GM21360 (cell line): ENCODE results near the gene CD8B.
A peak's percentile ranks its signal among the peaks of the same experiment; 100 is the strongest.

ENCODE experiments used
- ATAC-seq: cut with Tn5 transposase; IDR thresholded peaks from one replicate; pipeline ENCODE4 v1.9.1; 2021; ENCODE audit warnings: mild to moderate bottlenecking, moderate library complexity; ENCODE audit not compliant: unreplicated experiment

The CD8B gene

GRCh38 chr2:86806059-86806857, 55.4 kb downstream of the CD8B start:
- no peak for ATAC-seq

DNA sequence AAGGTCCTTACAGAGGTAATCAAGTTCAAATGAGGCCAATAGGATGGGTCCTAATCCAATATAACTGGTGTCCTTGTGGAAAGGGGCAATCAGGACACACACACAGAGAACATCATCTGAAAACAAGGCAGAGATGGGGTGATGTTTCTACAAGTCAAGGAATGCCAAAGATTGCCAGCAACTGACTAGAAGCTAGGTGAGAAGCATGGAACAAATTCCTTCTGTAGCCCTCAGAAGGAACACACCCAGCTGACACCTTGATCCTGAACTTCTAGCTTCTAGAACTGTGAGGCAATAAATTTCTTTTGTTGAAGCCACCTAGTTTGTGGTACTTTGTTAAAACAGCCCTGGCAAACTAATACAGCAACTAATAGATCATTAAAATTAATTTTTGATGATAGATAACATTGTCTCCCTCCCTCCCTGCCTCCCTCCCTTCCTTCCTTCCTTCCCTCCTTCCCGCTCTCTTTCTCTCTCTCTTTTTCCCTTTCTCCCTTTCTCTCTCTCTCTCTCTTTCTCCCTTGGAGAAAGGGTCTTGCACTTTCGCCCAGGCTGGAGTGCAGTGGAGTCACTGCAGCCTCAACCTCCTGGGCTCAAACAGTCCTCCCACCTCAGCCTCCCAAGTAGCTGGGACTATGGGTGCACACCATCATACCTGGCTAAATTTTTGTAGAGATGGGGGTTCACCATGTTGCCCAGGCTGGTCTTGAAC, 60.7 kb downstream of the CD8B start:
- no peak for ATAC-seq

GRCh38 chr2:86794861-86795260, 66.8 kb downstream of the CD8B start:
- no peak for ATAC-seq

DNA sequence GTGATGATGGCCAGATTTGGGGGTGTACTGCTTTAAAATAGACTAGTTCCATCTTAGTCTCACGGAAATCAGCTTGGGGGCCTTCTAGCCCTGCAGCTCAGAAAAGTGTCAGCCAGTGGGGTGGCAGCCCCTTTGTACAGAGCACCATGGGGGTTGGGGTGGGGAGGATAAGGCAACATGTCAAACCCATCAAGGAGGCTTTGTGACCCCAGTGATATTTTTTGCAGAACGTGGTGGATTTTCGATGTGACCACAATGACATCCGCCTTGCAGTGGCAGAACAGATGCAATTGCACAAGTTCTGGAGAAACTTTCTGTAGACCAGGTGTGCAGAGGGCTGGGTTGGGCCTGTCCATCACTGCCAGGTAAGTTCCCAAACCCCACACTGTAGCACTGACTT, 67.9 kb downstream of the CD8B start:
- no peak for ATAC-seq

DNA sequence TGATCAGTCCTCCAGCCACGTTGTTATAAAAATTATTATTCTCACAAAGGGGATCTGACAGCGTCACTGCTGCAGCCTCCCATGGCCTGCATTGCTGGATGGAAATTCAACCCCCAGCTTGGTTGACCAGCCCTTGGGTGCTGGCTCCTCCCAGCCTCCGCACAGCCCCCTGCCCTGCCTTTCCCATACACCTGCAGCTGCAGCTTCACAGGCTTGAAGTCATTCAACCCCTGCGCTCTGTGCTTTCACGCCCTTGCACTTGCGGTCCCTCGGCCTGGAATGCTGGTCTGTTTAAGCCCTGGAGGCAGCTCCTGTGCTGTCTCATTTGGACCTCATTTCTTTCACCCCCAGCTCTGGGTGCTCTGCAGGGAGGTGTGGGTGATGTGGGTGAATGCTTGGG, 70.1 kb downstream of the CD8B start:
- ATAC-seq = no peak

DNA sequence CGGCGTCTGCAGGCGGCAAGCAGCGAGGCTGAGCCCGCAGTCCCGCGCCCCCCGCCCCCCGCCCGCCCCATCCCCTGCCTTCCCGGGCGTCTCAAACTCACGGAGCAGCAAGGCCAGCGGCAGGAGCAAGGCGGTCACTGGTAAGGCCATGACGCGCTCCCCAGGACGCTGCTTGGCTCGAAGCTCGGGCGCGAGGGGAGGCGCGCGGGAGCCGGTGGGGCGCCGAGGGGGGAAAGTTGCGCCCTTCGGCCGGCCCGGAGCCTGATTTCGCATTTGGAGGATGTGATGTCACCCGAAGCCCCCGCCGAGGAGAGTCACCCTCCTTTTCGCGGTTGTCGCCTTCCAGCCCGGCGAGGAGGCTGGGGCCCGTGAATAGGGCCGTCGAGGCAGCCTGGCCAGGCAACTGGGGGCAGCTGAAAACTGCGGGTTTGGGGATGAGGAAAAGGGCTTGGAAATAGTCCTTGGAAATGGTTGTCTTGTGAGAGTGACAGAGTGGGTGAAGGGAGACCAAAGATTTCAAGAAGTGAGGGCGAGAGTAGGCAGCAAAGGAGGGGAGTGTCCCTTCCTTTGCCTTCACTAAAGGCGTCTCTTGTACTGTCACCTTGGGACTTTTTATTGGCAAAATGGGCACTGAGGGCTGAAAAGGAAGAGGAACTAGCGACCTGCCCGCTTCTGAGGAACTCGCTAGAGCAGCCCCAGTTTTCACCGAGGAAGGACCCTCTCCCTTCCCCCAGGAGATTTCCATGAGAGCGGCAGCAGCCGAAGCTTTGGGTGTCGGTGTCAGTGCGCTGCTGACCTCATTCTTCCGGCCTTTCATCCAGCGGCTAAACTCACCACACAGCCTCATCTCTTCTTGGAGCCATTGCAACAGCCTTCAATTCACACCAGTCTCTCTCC, 70.8 kb downstream of the CD8B start, which contains the start of gene CD8A:
Gene CD8A (minus strand): TSS at position 238 of the 897 bp plus-strand sequence. CDS start 88 bp downstream, at position 150.
- ATAC-seq = no peak

DNA sequence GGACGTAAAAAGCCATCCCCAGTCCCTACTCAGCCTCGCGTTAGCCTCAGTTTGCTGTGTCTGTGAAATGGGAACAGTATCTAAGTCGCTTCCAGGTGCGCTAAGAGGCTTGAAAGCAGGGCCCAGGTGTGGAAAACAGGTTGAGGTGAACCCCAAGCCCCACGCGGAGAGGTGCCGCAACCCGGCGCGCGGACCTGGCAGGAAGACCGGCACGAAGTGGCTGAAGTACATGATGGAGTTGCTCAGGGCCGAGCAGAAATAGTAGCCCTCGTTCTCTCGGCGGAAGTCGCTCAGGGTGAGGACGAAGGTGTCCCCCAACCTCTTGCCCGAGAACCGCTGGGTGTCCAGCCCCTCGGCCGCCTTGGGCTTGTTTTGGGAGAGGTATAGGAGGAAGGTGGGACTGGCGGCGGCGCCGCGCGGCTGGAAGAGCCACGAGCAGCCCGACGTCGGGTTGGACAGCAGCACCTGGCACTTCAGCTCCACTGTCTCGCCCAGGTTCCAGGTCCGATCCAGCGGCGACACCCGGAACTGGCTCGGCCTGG, 71.5 kb downstream of the CD8B start:
- ATAC-seq = no peak

- ATAC-seq = no peak
Observed at GRCh38 chr2:86789687-86790133, 72.0 kb downstream of the CD8B start.

GRCh38 chr2:86788881-86789686, 72.6 kb downstream of the CD8B start:
- ATAC-seq = no peak

DNA sequence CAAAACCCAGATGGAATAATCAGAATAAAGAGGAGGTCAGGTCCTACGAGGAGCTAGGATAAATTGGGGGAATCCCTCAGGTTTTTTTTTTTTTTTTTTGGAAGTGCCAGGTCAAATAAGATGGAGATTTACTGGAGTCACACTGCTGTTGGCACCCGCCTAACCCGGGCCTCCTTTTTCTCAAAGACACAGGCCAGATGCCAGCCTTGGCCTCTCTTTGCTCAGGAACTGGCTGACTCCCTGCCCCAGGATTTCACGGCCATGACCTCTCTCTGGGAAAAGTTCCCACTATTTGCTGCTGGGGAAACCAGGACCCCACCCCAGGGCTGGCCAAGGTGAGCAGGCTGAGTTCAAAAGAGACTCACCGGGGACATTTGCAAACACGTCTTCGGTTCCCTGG, 73.5 kb downstream of the CD8B start:
- no peak for ATAC-seq

GRCh38 chr2:86787736-86788135, 74.0 kb downstream of the CD8B start:
- no peak for ATAC-seq

DNA sequence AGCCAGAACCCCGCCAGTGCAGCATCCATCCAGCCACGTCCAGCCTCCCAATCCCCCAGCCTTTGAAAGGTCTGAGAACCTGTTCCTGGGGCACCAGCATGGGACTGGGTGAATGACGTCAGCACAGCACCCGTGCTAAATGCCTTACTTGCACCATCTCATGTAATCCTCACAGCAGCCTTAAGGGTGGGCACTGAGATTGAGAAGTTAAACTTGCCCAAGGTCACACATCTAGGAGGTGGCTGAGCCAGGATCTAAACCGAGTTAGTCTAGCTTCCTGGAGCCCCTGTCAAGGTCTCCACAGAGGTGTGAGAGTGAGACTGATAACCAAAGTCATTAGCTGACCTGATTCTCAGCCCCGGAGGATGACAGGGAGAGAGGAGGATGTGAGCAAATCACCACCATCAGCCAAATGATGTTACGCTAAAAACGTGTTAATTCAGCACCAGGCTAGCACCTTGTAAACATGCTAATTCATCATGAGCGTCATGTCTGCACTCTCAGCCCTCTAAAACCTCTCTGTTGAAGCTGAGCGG, 75.6 kb downstream of the CD8B start:
- no peak for ATAC-seq

DNA sequence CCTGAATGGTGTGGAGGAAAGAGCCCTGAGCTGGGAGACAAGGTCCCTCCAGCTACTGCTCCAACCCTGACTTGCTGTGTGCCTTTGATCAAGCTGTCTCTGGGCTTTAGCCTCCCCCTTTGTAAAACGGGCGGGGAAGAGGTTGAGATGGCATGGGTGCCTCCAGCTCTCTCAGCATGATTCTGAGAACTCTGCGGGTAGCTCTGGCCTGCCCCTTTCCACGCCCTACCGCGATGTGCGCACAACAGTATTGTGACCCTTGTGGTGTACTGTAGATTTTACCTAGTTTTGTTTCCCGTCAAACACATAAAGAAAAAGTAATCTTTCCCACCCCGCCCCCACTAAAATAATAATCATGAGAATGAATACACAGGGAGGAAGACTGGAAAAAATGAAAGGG, 76.2 kb downstream of the CD8B start:
- ATAC-seq = no peak

DNA sequence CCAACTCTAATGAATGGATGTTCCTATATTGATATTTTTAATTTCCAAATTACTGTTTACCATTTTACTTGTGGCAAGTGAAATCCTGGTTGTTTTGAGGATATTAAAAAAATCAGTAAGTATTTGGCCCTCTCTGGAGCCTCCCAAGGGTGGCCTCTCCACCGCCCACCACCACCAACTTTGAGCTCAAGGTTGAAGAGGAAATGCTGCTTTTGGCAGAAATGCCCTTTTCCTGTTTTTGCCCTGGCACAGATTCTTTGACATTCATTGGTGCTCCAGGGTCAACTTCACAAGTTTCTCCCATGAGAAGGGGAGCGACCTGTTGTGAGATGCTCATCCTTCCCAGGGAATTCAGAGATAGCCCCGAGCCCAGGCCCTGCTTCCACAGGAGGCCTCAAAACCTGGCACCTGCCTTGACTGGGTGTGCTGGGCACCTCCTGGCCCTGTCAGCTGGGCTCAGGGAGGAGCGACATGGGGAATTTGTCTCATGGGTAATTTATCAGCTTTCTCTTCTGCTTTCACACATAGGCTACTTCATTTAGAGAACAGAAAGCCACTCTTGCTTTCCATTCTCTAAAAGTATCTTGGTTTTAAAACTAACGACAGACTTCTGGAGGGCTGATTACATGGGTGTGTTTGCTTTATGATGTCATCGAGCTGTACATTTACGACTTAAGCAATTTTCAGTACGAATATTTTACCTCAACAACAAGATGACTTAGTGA, 77.9 kb downstream of the CD8B start:
- peak; percentile 80 for ATAC-seq

- no peak for ATAC-seq
Observed at GRCh38 chr2:86782748-86783147, 78.9 kb downstream of the CD8B start.

DNA sequence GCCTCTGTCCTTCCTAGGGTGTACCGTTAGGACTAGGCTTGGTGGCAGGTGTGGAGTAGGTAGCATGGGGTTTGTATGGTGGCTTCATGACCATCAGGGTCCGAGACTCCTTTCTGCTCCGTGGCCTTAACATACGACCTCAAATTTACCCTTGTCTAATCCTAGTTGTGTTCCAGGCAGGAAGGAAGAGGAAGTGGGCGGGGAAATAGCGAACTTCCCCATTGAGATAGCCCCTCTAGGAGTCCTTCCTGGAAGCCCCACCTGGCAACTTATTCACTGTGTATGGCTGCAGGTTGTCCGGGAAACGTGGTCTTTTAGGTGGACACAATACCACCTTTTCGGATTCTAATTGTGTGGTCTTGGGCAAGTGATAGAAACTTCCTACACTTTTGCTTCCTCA, 80.3 kb downstream of the CD8B start:
- no peak for ATAC-seq

- ATAC-seq = no peak
Observed at GRCh38 chr2:86779971-86780370, 81.7 kb downstream of the CD8B start.

DNA sequence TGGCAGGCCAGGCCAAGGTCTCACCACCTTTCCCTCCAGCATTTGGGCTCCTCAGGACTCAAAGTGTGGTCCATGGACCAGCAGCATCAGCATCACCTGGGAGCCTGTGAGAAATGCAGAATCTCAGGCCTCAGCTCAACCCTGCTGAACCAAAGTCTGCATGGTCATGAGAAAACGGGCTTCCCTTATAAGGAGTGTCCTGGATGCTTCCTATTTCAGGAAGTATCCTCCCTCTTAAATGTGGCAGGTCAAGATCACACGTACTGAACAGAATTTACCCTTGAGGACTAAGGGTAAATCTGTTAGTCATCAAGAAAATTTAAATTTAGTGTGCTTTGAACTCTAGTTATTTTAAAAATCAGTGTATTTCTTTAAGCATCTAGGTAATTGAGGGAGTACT, 82.7 kb downstream of the CD8B start:
- no peak for ATAC-seq

- no peak for ATAC-seq
Observed at GRCh38 chr2:86776532-86776931, 85.2 kb downstream of the CD8B start.
